CD14-positive monocyte (primary cell): ENCODE results near the gene SH3RF3. TPM values are rescaled to one million over a fixed set of nuclear protein-coding genes. Genes with fewer than 3 reads are reported as not detected.
A peak's percentile ranks its signal among the peaks of the same experiment; 100 is the strongest.

Experiments
- DNase-seq, 3 donors: peaks; one replicate each; pipeline ENCODE4 v3.0.0-alpha.2; 2011 to 2022
- H2AFZ ChIP-seq: 2 replicates; pipeline ENCODE4 v1.6.0; 2012; ENCODE audit warnings: mild to moderate bottlenecking, low read depth, low read length, inconsistent platforms; ENCODE audit not compliant: insufficient read depth, poor library complexity, severe bottlenecking
- H3K27ac ChIP-seq, 2 donors: 1 replicate in 1 of 2; 2 replicates in 1 of 2; pipeline ENCODE4 v1.5.1; 2012 to 2013; ENCODE audit warnings: low read length in 2 of 2, control low read depth in 1 of 2, inconsistent platforms in 1 of 2, low read depth in 1 of 2, mild to moderate bottlenecking in 1 of 2
- H3K27me3 ChIP-seq, 2 donors: one replicate each; pipeline versions ENCODE4 v1.6.0 to v1.6.1; 2011 to 2013; ENCODE audit warnings: low read length in 2 of 2; ENCODE audit not compliant: control insufficient read depth in 2 of 2, insufficient read depth in 2 of 2
- H3K36me3 ChIP-seq, 2 donors: replicated peaks in 1 of 2; 1 replicate in 1 of 2; 2 replicates in 1 of 2; pipeline versions ENCODE4 v1.5.1 to v1.6.1; 2012 to 2013; ENCODE audit warnings: low read length in 2 of 2, control low read depth in 1 of 2, inconsistent platforms in 1 of 2, mild to moderate bottlenecking in 1 of 2; ENCODE audit not compliant: insufficient read depth in 2 of 2, control insufficient read depth in 1 of 2
- H3K4me1 ChIP-seq, 2 donors: 1 replicate in 1 of 2; 2 replicates in 1 of 2; pipeline versions ENCODE4 v1.5.1 to v1.6.1; 2012 to 2013; ENCODE audit warnings: low read length in 2 of 2, control low read depth in 1 of 2, inconsistent platforms in 1 of 2, mild to moderate bottlenecking in 1 of 2, moderate library complexity in 1 of 2; ENCODE audit not compliant: insufficient read depth in 2 of 2, control insufficient read depth in 1 of 2
- H3K4me2 ChIP-seq: replicated peaks from 2 replicates; pipeline ENCODE3; 2012; ENCODE audit warnings: low read length, moderate library complexity, mild to moderate bottlenecking; ENCODE audit not compliant: poor library complexity, severe bottlenecking; ENCODE audit errors: extremely low read depth
- H3K4me3 ChIP-seq, 3 experiments: fragments of 200-600 bp in 1 of 3; sonication (generic) in 1 of 3; replicated peaks in 1 of 3; 1 replicate in 2 of 3; 2 replicates in 1 of 3; pipeline ENCODE4 v1.5.1; 2011 to 2013; ENCODE audit warnings: low read length in 3 of 3, mild to moderate bottlenecking in 3 of 3, control low read depth in 2 of 3, low read depth in 2 of 3, inconsistent platforms in 1 of 3, moderate library complexity in 1 of 3
- H3K79me2 ChIP-seq: 2 replicates; pipeline ENCODE4 v1.6.0; 2012; ENCODE audit warnings: mild to moderate bottlenecking, control low read depth, inconsistent platforms, low read length, moderate library complexity; ENCODE audit not compliant: insufficient read depth
- H3K9ac ChIP-seq: 2 replicates; pipeline ENCODE4 v1.6.0; 2017; ENCODE audit warnings: low read length, mild to moderate bottlenecking; ENCODE audit not compliant: insufficient read depth, poor library complexity, severe bottlenecking
- H3K9me3 ChIP-seq, 2 donors: replicated peaks in 1 of 2; 1 replicate in 1 of 2; 2 replicates in 1 of 2; pipeline versions ENCODE4 v1.5.1 to v1.6.1; 2012 to 2013; ENCODE audit warnings: low read length in 2 of 2, control low read depth in 1 of 2; ENCODE audit not compliant: control insufficient read depth in 1 of 2, insufficient read depth in 1 of 2
- H4K20me1 ChIP-seq: 2 replicates; pipeline ENCODE4 v1.6.0; 2012; ENCODE audit warnings: mild to moderate bottlenecking, low read length, control low read depth, moderate library complexity; ENCODE audit not compliant: insufficient read depth
- H3K27ac Mint-ChIP-seq, 7 donors: one replicate each; pipeline ENCODE4 v1.8.0; 2020; ENCODE audit warnings: mild to moderate bottlenecking in 7 of 7, mixed read lengths in 7 of 7, moderate library complexity in 6 of 7, inconsistent platforms in 2 of 7
- H3K27me3 Mint-ChIP-seq, 3 donors: one replicate each; pipeline ENCODE4 v1.8.0; 2021 to 2022; ENCODE audit warnings: low read depth in 3 of 3, mild to moderate bottlenecking in 3 of 3, mixed read lengths in 3 of 3, moderate library complexity in 3 of 3, inconsistent platforms in 1 of 3
- H3K36me3 Mint-ChIP-seq, 2 donors: one replicate each; pipeline ENCODE4 v1.8.0; 2020; ENCODE audit warnings: mixed read lengths in 2 of 2, inconsistent platforms in 1 of 2, mild to moderate bottlenecking in 1 of 2
- H3K4me1 Mint-ChIP-seq: one replicate; pipeline ENCODE4 v1.8.0; 2020; ENCODE audit warnings: mild to moderate bottlenecking, mixed read lengths
- H3K4me3 Mint-ChIP-seq, 2 donors: one replicate each; pipeline ENCODE4 v1.8.0; 2020; ENCODE audit warnings: mild to moderate bottlenecking in 2 of 2, mixed read lengths in 2 of 2, moderate library complexity in 1 of 2
- H3K9me3 Mint-ChIP-seq, 7 donors: one replicate each; pipeline ENCODE4 v1.8.0; 2020 to 2022; ENCODE audit warnings: mixed read lengths in 7 of 7, mild to moderate bottlenecking in 6 of 7, moderate library complexity in 6 of 7, inconsistent platforms in 2 of 7
- WGBS: methylation state at CpG from one replicate; pipeline ENCODE4 v1.1.5; 2013; ENCODE audit warnings: missing lambda C conversion rate; ENCODE audit not compliant: insufficient coverage; 5-methylcytosine and 5-hydroxymethylcytosine counted together
- intact Hi-C, 2 donors: fragments of 100-400 bp; cut with micrococcal nuclease; formaldehyde crosslinking; loops; one replicate each; pipeline versions ENCODE4 v1.15.0 to v1.15.1; 2023
- polyA plus RNA-seq, 3 donors: library from polyadenylated mRNA; depleted of rRNA in 1 of 3; unstranded in 2 of 3; stranded (reverse) in 1 of 3; fragments of 300-500 nt in 2 of 3; fragments of >200 nt in 1 of 3; fragmentation: Illumina TruSeq in 2 of 3; gene quantifications; 1 replicate in 2 of 3; 2 replicates in 1 of 3; pipeline ENCODE4 v1.2.3, GENCODE V29; 2012 to 2021
- TF ChIP-seq, protein P1 (sequence below): fragments of 200-600 bp; IDR thresholded peaks from one replicate; pipeline ENCODE4 v1.8.0; 2022; ENCODE audit warnings: antibody characterized with exemption, mild to moderate bottlenecking

The SH3RF3 gene
- polyA plus RNA-seq, 3 donors: 0.25 to 0.75 (median 0.34) TPM

DNA sequence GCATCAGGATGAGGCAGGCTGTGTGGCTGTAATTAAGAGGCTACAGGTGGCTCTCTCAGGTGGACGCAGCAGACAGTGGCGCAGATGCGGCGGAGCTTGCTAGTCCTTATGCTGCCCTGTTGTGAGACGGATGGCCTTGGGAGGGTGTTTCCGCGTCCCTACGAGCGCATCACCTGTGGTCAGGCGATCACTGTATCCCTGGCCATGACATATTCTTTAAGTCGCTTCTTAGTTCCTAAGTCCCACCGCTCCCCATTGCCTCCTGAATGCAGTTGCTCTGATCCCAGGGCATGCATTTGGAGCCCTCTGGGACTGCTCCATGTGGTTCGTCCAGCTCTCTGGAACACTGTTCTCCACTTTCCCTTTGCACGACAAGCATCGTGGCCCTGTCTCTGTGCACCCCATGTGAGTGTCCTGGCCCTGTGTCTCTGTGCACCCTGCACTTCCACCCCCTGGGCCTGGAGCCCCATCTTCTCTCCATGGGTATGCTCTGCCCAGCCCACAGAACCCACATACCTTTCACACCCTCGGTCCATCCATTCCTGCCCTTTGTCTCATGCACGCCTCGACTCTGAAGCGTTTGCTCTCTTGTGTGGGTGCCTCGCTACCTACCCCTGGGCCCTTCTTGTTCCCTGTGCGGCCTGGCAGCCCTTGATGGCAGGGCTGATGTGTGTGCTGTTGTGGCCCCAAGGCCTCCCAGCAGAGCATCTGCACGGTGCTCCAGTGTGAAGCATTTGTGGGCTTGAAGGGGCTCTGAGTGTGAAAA is 74.4 kb downstream of the SH3RF3 start:
- Histone ChIP-seq H3K9me3 (peaks cover 0 to 5% of the 10 kb centered on the region in 2 donors), H2AFZ (no peak overlapping the region), H3K4me1 (no peaks in the 10 kb centered on the region), H3K79me2 (no peaks in the 10 kb centered on the region), H3K9ac (no peak overlapping the region), H4K20me1 (no peaks in the 10 kb centered on the region), H3K4me2 (no peak overlapping the region), H3K36me3 (no peaks in the 10 kb centered on the region), H3K4me3 (no peak overlapping the region), H3K27ac (no peak overlapping the region), H3K27me3 (no peaks in the 10 kb centered on the region)
- peaks cover 6% of the 10 kb centered on the region for H3K4me1 Mint-ChIP-seq
- intact Hi-C loops: loop anchor here in 1 of 2 donors (10.0 kb wide), 1 partner anchor 51 kb away; no protein-coding TSS in a partner anchor
- peaks cover 0 to 5% (median 3%) of the 10 kb centered on the region in 7 donors for H3K9me3 Mint-ChIP-seq
- TF ChIP-seq, protein P1, sequence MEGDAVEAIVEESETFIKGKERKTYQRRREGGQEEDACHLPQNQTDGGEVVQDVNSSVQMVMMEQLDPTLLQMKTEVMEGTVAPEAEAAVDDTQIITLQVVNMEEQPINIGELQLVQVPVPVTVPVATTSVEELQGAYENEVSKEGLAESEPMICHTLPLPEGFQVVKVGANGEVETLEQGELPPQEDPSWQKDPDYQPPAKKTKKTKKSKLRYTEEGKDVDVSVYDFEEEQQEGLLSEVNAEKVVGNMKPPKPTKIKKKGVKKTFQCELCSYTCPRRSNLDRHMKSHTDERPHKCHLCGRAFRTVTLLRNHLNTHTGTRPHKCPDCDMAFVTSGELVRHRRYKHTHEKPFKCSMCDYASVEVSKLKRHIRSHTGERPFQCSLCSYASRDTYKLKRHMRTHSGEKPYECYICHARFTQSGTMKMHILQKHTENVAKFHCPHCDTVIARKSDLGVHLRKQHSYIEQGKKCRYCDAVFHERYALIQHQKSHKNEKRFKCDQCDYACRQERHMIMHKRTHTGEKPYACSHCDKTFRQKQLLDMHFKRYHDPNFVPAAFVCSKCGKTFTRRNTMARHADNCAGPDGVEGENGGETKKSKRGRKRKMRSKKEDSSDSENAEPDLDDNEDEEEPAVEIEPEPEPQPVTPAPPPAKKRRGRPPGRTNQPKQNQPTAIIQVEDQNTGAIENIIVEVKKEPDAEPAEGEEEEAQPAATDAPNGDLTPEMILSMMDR: no peak
- no peak for DNase-seq
- 97% methylated on average over 22 of the region's 22 CpGs for WGBS
- peak overlapping the region in 1 of 7 donors; percentile 62 for H3K27ac Mint-ChIP-seq
- no peaks in the 10 kb centered on the region for H3K36me3 Mint-ChIP-seq
- no peak overlapping the region for H3K4me3 Mint-ChIP-seq
- H3K27me3 Mint-ChIP-seq: peaks cover 4 to 8% (median 5%) of the 10 kb centered on the region in 3 donors

DNA sequence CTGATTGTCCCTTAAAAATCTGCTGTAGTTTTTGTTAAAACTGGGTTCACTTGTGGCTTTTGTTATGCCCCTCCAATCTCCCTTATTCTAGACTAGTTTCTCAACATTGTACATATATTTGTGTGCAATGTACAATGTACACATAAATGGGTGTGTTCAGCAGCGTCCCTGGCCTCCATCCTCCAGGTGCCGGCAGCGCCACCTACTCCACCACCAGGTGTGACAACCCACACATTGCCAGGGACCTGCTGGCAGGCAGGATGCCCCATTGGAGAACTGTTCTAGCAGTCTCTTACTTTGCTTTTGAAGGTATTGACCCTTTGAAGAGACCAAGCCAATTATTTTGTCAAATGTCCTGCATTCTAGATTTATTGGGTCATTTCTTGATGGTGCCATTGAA is 75.4 kb downstream of the SH3RF3 start:
- Mint-ChIP-seq H3K4me1 (peaks cover 6% of the 10 kb centered on the region), H3K4me3 (no peak overlapping the region), H3K27ac (peak overlapping the region in 2 of 7 donors; percentile 1 to 35), H3K9me3 (peaks cover 0 to 10% (median 6%) of the 10 kb centered on the region in 7 donors), H3K27me3 (peaks cover 4 to 10% (median 5%) of the 10 kb centered on the region in 3 donors), H3K36me3 (no peaks in the 10 kb centered on the region)
- TF ChIP-seq, protein P1: no peak
- no peak overlapping the region for H3K9ac ChIP-seq
- H3K4me2 ChIP-seq: no peak overlapping the region
- H3K27ac ChIP-seq: no peak overlapping the region
- H2AFZ ChIP-seq: no peak overlapping the region
- H4K20me1 ChIP-seq: no peaks in the 10 kb centered on the region
- no peak for DNase-seq
- peaks cover 0 to 5% of the 10 kb centered on the region in 2 donors for H3K9me3 ChIP-seq
- intact Hi-C loops: loop anchor here in 1 of 2 donors (10.0 kb wide), 1 partner anchor 50 kb away; no protein-coding TSS in a partner anchor
- H3K27me3 ChIP-seq: no peaks in the 10 kb centered on the region
- no peaks in the 10 kb centered on the region for H3K36me3 ChIP-seq
- H3K4me3 ChIP-seq: no peak overlapping the region
- 96% methylated on average over 3 of the region's 3 CpGs for WGBS
- H3K4me1 ChIP-seq: no peaks in the 10 kb centered on the region
- no peaks in the 10 kb centered on the region for H3K79me2 ChIP-seq
